Activated naive CD8-positive, alpha-beta T cell treated with anti-CD3 and anti-CD28 coated beads for 36 hours (primary cell): ENCODE results near the gene SOX11. TPM values are rescaled to one million over a fixed set of nuclear protein-coding genes. Genes with fewer than 3 reads are reported as not detected.
"Not testable (repeated sequence)": the region's sequence is repeated elsewhere in the genome, so short reads cannot be mapped to it uniquely, and the experiment has no call there.

ENCODE experiments used
- DNase-seq: peaks from one replicate; pipeline ENCODE4 v3.0.0; 2021
- H3K27ac Mint-ChIP-seq: one replicate; pipeline ENCODE4 v1.8.0; 2022; ENCODE audit warnings: mild to moderate bottlenecking, moderate library complexity, mixed read lengths
- H3K27me3 Mint-ChIP-seq: one replicate; pipeline ENCODE4 v1.8.0; 2022; ENCODE audit warnings: mild to moderate bottlenecking, mixed read lengths
- H3K36me3 Mint-ChIP-seq: one replicate; pipeline ENCODE4 v1.8.0; 2021; ENCODE audit warnings: mild to moderate bottlenecking, mixed read lengths
- H3K4me1 Mint-ChIP-seq: one replicate; pipeline ENCODE4 v1.8.0; 2021; ENCODE audit warnings: mixed read lengths
- H3K4me3 Mint-ChIP-seq: one replicate; pipeline ENCODE4 v1.8.0; 2022; ENCODE audit warnings: mild to moderate bottlenecking, moderate library complexity, mixed read lengths
- H3K9me3 Mint-ChIP-seq: one replicate; pipeline ENCODE4 v1.8.0; 2022; ENCODE audit warnings: mixed read lengths
- total RNA-seq, 2 experiments: library from RNA; stranded (reverse); gene quantifications; one replicate each; pipeline ENCODE4 v1.2.3, GENCODE V29; 2021

Gene SOX11
- total RNA-seq = not detected

GRCh38 chr2:5691985-5692529, at the start of gene SOX11:
Gene SOX11 (plus strand): TSS chr2:5692384. CDS start chr2:5692722, 338 bp downstream.
- Mint-ChIP-seq H3K27me3 (peaks cover 79% of the 10 kb centered on the region), H3K36me3 (peaks cover 1% of the 10 kb centered on the region), H3K4me1 (peaks cover 3% of the 10 kb centered on the region), H3K27ac (peak within 1 kb of the TSS; percentile 29), H3K9me3 (no peaks in the 10 kb centered on the region), H3K4me3 (no peak within 1 kb of the TSS)
- DNase-seq = peak; percentile 8

- not testable (repeated sequence) for H3K27ac Mint-ChIP-seq, H3K36me3 Mint-ChIP-seq, H3K4me1 Mint-ChIP-seq, H3K4me3 Mint-ChIP-seq, H3K27me3 Mint-ChIP-seq, H3K9me3 Mint-ChIP-seq, DNase-seq
These were observed 39.5 kb upstream of the SOX11 start for GRCh38 chr2:5652734-5653133.

- H3K27me3 Mint-ChIP-seq, H3K9me3 Mint-ChIP-seq, H3K36me3 Mint-ChIP-seq, H3K4me1 Mint-ChIP-seq, DNase-seq, H3K4me3 Mint-ChIP-seq, H3K27ac Mint-ChIP-seq: not testable (repeated sequence)
These were observed 38.4 kb upstream of the SOX11 start for GRCh38 chr2:5653756-5654155.

GRCh38 chr2:5657231-5657630, 35.0 kb upstream of the SOX11 start:
- Mint-ChIP-seq H3K27ac (no peak overlapping the region), H3K9me3 (peaks cover 4% of the 10 kb centered on the region), H3K36me3 (no peaks in the 10 kb centered on the region), H3K4me3 (no peak overlapping the region), H3K4me1 (no peaks in the 10 kb centered on the region), H3K27me3 (peaks cover 3% of the 10 kb centered on the region)
- DNase-seq = no peak

GRCh38 chr2:5660591-5660990, 31.6 kb upstream of the SOX11 start:
- no peaks in the 10 kb centered on the region for H3K36me3 Mint-ChIP-seq
- no peak overlapping the region for H3K27ac Mint-ChIP-seq
- peaks cover 2% of the 10 kb centered on the region for H3K9me3 Mint-ChIP-seq
- H3K4me1 Mint-ChIP-seq = no peaks in the 10 kb centered on the region
- no peak overlapping the region for H3K4me3 Mint-ChIP-seq
- H3K27me3 Mint-ChIP-seq = peaks cover 3% of the 10 kb centered on the region
- no peak for DNase-seq

GRCh38 chr2:5661362-5661761, 30.8 kb upstream of the SOX11 start:
- H3K4me3 Mint-ChIP-seq = no peak overlapping the region
- no peaks in the 10 kb centered on the region for H3K4me1 Mint-ChIP-seq
- no peak for DNase-seq
- peaks cover 2% of the 10 kb centered on the region for H3K9me3 Mint-ChIP-seq
- no peak overlapping the region for H3K27ac Mint-ChIP-seq
- H3K36me3 Mint-ChIP-seq = no peaks in the 10 kb centered on the region
- H3K27me3 Mint-ChIP-seq = no peaks in the 10 kb centered on the region

GRCh38 chr2:5664278-5664681, 27.9 kb upstream of the SOX11 start:
- Mint-ChIP-seq H3K36me3 (no peaks in the 10 kb centered on the region), H3K4me1 (no peaks in the 10 kb centered on the region), H3K27me3 (peaks cover 4% of the 10 kb centered on the region), H3K4me3 (no peak overlapping the region), H3K27ac (no peak overlapping the region), H3K9me3 (no peaks in the 10 kb centered on the region)
- DNase-seq = no peak

- Mint-ChIP-seq H3K4me1 (no peaks in the 10 kb centered on the region), H3K36me3 (no peaks in the 10 kb centered on the region), H3K9me3 (no peaks in the 10 kb centered on the region), H3K27ac (no peak overlapping the region), H3K4me3 (no peak overlapping the region), H3K27me3 (peaks cover 4% of the 10 kb centered on the region)
- DNase-seq = no peak
These were observed 27.1 kb upstream of the SOX11 start for GRCh38 chr2:5665066-5665465.

- no peaks in the 10 kb centered on the region for H3K36me3 Mint-ChIP-seq
- H3K27me3 Mint-ChIP-seq = peaks cover 4% of the 10 kb centered on the region
- no peak for DNase-seq
- no peak overlapping the region for H3K4me3 Mint-ChIP-seq
- H3K4me1 Mint-ChIP-seq = no peaks in the 10 kb centered on the region
- no peaks in the 10 kb centered on the region for H3K9me3 Mint-ChIP-seq
- no peak overlapping the region for H3K27ac Mint-ChIP-seq
These were observed 25.4 kb upstream of the SOX11 start for GRCh38 chr2:5666798-5667197.

- not testable (repeated sequence) for H3K4me1 Mint-ChIP-seq, H3K27ac Mint-ChIP-seq, H3K9me3 Mint-ChIP-seq, H3K27me3 Mint-ChIP-seq, H3K36me3 Mint-ChIP-seq, DNase-seq, H3K4me3 Mint-ChIP-seq
These were observed 24.5 kb upstream of the SOX11 start for GRCh38 chr2:5667655-5668054.

GRCh38 chr2:5668682-5669250, 23.4 kb upstream of the SOX11 start:
- Mint-ChIP-seq H3K9me3 (no peaks in the 10 kb centered on the region), H3K27ac (no peak overlapping the region), H3K4me3 (no peak overlapping the region), H3K4me1 (no peaks in the 10 kb centered on the region), H3K36me3 (no peaks in the 10 kb centered on the region), H3K27me3 (peaks cover 7% of the 10 kb centered on the region)
- no peak for DNase-seq

- Mint-ChIP-seq H3K4me1 (no peaks in the 10 kb centered on the region), H3K9me3 (no peaks in the 10 kb centered on the region), H3K4me3 (no peak overlapping the region), H3K27ac (no peak overlapping the region), H3K27me3 (peaks cover 22% of the 10 kb centered on the region), H3K36me3 (no peaks in the 10 kb centered on the region)
- DNase-seq = no peak
These were observed 19.4 kb upstream of the SOX11 start for GRCh38 chr2:5672749-5673144.

- H3K4me3 Mint-ChIP-seq = no peak overlapping the region
- H3K36me3 Mint-ChIP-seq = no peaks in the 10 kb centered on the region
- H3K27me3 Mint-ChIP-seq = peaks cover 22% of the 10 kb centered on the region
- no peaks in the 10 kb centered on the region for H3K9me3 Mint-ChIP-seq
- H3K4me1 Mint-ChIP-seq = no peaks in the 10 kb centered on the region
- no peak for DNase-seq
- H3K27ac Mint-ChIP-seq = no peak overlapping the region
These were observed 18.8 kb upstream of the SOX11 start for GRCh38 chr2:5673145-5674025.

GRCh38 chr2:5674026-5674340, 18.2 kb upstream of the SOX11 start:
- Mint-ChIP-seq H3K36me3 (no peaks in the 10 kb centered on the region), H3K27ac (no peak overlapping the region), H3K4me1 (no peaks in the 10 kb centered on the region), H3K4me3 (no peak overlapping the region), H3K27me3 (peaks cover 22% of the 10 kb centered on the region), H3K9me3 (no peaks in the 10 kb centered on the region)
- DNase-seq = no peak

GRCh38 chr2:5677133-5677532, 15.1 kb upstream of the SOX11 start:
- H3K4me3 Mint-ChIP-seq = no peak overlapping the region
- H3K36me3 Mint-ChIP-seq = no peaks in the 10 kb centered on the region
- no peaks in the 10 kb centered on the region for H3K4me1 Mint-ChIP-seq
- no peak for DNase-seq
- peaks cover 8% of the 10 kb centered on the region for H3K9me3 Mint-ChIP-seq
- no peak overlapping the region for H3K27ac Mint-ChIP-seq
- peaks cover 29% of the 10 kb centered on the region for H3K27me3 Mint-ChIP-seq

GRCh38 chr2:5683471-5683870, 8.7 kb upstream of the SOX11 start:
- Mint-ChIP-seq H3K4me3 (no peak overlapping the region), H3K27me3 (peaks cover 27% of the 10 kb centered on the region), H3K36me3 (no peaks in the 10 kb centered on the region), H3K4me1 (no peaks in the 10 kb centered on the region), H3K27ac (no peak overlapping the region), H3K9me3 (peaks cover 10% of the 10 kb centered on the region)
- no peak for DNase-seq
